SH-SY5Y (cell line): ENCODE results near the gene MORN1.

Experiments used
- GATA2 ChIP-seq: IDR thresholded peaks from 2 replicates; pipeline ENCODE4 v1.6.1; 2011; ENCODE audit warnings: mild to moderate bottlenecking, low read depth, low read length
- GATA3 ChIP-seq: IDR thresholded peaks from 2 replicates; pipeline ENCODE4 v1.6.1; 2011; ENCODE audit warnings: low read depth, mild to moderate bottlenecking, low read length, moderate library complexity

GRCh38 chr1:2350501-2350900, 40.9 kb downstream of the MORN1 start:
- TF ChIP-seq GATA3 (no peak), GATA2 (no peak)
